ENCODE results near the gene SLIT3. TPM values are rescaled to one million over a fixed set of nuclear protein-coding genes. Genes with fewer than 3 reads are reported as not detected.

Gene SLIT3
- total and polyA plus RNA-seq, 2 experiments from 2014 or later, result 0.59 to 0.71 TPM

DNA sequence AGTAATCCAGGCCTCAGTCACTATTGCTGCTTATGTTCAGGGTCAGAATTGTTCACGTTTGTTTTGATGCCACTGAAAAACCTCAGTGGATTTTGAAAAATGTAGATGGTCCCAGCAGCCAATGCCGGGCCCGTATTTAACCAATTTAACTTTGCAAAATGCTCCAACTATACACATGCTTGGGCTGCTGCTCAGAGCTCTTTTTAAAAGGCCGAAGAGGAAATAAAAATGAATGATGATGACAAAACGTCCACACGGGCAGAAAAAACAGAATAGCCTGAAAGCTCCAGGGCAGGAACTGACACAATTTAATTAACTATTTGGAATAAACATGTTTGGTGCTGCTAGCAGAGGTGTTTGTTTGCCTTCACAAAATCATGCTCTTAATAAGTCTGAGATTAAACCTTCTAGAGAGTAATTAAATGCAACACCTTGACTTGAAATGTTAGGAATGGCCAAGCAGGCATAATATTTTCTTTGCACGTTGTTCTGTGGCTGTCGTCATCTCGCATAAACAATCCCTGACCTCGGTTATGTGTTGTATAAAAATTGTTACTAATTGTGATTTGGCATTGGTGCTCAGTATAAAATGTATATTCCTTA is 152.7 kb downstream of the SLIT3 start:
- Histone ChIP-seq H3K9me2 (ENCODE audit: insufficient read depth) (no peaks in the 10 kb centered on the region), H3K36me3 (ENCODE audit: insufficient read depth) (no peaks in the 10 kb centered on the region), H3K79me2 (replicated peaks; ENCODE audit: insufficient read depth) (no peaks in the 10 kb centered on the region), H3K27ac (ENCODE audit: low read depth) (no peak overlapping the region), H3K4me3 (no peak overlapping the region), H3K27me3 (ENCODE audit: insufficient read depth) (no peaks in the 10 kb centered on the region), H2AFZ (no peak overlapping the region), H3K4me1 (ENCODE audit: insufficient read depth) (peaks cover 12% of the 10 kb centered on the region), H3K4me2 (no peak overlapping the region), H4K20me1 (replicated peaks; ENCODE audit: insufficient read depth) (no peaks in the 10 kb centered on the region), H3F3A (replicated peaks; ENCODE audit: low read depth) (no peaks in the 10 kb centered on the region)
- ATAC-seq (no peak), DNase-seq (ENCODE audit: low spot score) (no peak)
- H3K36me3 Mint-ChIP-seq (ENCODE audit: low read depth), result no peaks in the 10 kb centered on the region
- H3K9me3 Mint-ChIP-seq, result no peaks in the 10 kb centered on the region
- H3K4me1 Mint-ChIP-seq, result peaks cover 33% of the 10 kb centered on the region; the same call in 2 of the 3 replicates
- H3K27ac Mint-ChIP-seq, result no peak overlapping the region
- H3K4me3 Mint-ChIP-seq, result no peak overlapping the region
- TF ChIP-seq, protein P1, sequence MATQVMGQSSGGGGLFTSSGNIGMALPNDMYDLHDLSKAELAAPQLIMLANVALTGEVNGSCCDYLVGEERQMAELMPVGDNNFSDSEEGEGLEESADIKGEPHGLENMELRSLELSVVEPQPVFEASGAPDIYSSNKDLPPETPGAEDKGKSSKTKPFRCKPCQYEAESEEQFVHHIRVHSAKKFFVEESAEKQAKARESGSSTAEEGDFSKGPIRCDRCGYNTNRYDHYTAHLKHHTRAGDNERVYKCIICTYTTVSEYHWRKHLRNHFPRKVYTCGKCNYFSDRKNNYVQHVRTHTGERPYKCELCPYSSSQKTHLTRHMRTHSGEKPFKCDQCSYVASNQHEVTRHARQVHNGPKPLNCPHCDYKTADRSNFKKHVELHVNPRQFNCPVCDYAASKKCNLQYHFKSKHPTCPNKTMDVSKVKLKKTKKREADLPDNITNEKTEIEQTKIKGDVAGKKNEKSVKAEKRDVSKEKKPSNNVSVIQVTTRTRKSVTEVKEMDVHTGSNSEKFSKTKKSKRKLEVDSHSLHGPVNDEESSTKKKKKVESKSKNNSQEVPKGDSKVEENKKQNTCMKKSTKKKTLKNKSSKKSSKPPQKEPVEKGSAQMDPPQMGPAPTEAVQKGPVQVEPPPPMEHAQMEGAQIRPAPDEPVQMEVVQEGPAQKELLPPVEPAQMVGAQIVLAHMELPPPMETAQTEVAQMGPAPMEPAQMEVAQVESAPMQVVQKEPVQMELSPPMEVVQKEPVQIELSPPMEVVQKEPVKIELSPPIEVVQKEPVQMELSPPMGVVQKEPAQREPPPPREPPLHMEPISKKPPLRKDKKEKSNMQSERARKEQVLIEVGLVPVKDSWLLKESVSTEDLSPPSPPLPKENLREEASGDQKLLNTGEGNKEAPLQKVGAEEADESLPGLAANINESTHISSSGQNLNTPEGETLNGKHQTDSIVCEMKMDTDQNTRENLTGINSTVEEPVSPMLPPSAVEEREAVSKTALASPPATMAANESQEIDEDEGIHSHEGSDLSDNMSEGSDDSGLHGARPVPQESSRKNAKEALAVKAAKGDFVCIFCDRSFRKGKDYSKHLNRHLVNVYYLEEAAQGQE (IDR thresholded peaks at IDR 0.05; ENCODE audit: unreplicated experiment), result no peak
- TF ChIP-seq, protein P2, sequence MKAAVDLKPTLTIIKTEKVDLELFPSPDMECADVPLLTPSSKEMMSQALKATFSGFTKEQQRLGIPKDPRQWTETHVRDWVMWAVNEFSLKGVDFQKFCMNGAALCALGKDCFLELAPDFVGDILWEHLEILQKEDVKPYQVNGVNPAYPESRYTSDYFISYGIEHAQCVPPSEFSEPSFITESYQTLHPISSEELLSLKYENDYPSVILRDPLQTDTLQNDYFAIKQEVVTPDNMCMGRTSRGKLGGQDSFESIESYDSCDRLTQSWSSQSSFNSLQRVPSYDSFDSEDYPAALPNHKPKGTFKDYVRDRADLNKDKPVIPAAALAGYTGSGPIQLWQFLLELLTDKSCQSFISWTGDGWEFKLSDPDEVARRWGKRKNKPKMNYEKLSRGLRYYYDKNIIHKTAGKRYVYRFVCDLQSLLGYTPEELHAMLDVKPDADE (IDR thresholded peaks at IDR 0.05), result no peak
- TF ChIP-seq CREB1 (CRISPR knock-in tag; IDR thresholded peaks at IDR 0.05; ENCODE audit: low read depth) (no peak), NANOG (IDR thresholded peaks at IDR 0.05; ENCODE audit: borderline replicate concordance) (no peak)
- TF ChIP-seq, protein P3, sequence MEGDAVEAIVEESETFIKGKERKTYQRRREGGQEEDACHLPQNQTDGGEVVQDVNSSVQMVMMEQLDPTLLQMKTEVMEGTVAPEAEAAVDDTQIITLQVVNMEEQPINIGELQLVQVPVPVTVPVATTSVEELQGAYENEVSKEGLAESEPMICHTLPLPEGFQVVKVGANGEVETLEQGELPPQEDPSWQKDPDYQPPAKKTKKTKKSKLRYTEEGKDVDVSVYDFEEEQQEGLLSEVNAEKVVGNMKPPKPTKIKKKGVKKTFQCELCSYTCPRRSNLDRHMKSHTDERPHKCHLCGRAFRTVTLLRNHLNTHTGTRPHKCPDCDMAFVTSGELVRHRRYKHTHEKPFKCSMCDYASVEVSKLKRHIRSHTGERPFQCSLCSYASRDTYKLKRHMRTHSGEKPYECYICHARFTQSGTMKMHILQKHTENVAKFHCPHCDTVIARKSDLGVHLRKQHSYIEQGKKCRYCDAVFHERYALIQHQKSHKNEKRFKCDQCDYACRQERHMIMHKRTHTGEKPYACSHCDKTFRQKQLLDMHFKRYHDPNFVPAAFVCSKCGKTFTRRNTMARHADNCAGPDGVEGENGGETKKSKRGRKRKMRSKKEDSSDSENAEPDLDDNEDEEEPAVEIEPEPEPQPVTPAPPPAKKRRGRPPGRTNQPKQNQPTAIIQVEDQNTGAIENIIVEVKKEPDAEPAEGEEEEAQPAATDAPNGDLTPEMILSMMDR (conservative IDR thresholded peaks at IDR 0.05; ENCODE audit: low read depth in 2 of 2), result no peak
- H3K27me3 Mint-ChIP-seq (ENCODE audit: insufficient read depth, low read depth, poor library complexity), result peaks cover 1% of the 10 kb centered on the region

DNA sequence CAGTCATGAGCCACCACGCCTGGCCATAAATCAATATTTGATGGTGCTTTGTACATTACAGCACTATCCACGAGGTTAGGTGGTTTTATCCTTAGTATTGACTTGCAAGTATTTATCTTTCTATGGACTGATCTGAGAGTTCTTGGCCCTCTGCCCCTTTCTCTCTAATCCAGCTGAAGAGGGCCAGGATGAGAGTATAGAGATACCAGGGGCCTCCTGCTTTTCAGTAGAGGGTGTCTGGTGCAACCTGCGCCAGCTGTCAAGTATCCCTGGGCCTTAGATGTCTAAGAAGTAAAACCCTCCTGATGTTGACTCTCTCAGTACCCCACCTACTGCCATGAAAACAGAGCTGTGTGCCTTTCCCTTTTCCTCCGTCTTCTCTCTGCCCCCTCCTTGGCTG is 153.4 kb downstream of the SLIT3 start:
- Histone ChIP-seq H2AFZ (no peak overlapping the region), H3K27me3 (ENCODE audit: insufficient read depth) (no peaks in the 10 kb centered on the region), H3K27ac (ENCODE audit: low read depth) (no peak overlapping the region), H3K4me1 (ENCODE audit: insufficient read depth) (peaks cover 11% of the 10 kb centered on the region), H3K4me3 (no peak overlapping the region), H3K9me2 (ENCODE audit: insufficient read depth) (no peaks in the 10 kb centered on the region), H3K79me2 (replicated peaks; ENCODE audit: insufficient read depth) (no peaks in the 10 kb centered on the region), H3F3A (replicated peaks; ENCODE audit: low read depth) (no peaks in the 10 kb centered on the region), H3K36me3 (ENCODE audit: insufficient read depth) (no peaks in the 10 kb centered on the region), H3K4me2 (no peak overlapping the region), H4K20me1 (replicated peaks; ENCODE audit: insufficient read depth) (no peaks in the 10 kb centered on the region)
- no peak for DNase-seq (ENCODE audit: low spot score)
- no peak overlapping the region for H3K4me3 Mint-ChIP-seq
- H3K9me3 Mint-ChIP-seq, result no peaks in the 10 kb centered on the region
- H3K27me3 Mint-ChIP-seq (ENCODE audit: insufficient read depth, low read depth, poor library complexity), result peaks cover 1% of the 10 kb centered on the region
- H3K36me3 Mint-ChIP-seq (ENCODE audit: low read depth), result no peaks in the 10 kb centered on the region
- H3K4me1 Mint-ChIP-seq, result peaks cover 27% of the 10 kb centered on the region; the same call in 2 of the 3 replicates
- TF ChIP-seq STAT1 (IDR thresholded peaks at IDR 0.05; ENCODE audit: unreplicated experiment), result no peak
- TF ChIP-seq, protein P2 (IDR thresholded peaks at IDR 0.05), result no peak
- no peak for TF ChIP-seq CREB1 (CRISPR knock-in tag; IDR thresholded peaks at IDR 0.05; ENCODE audit: low read depth)
- TF ChIP-seq, protein P3 (conservative IDR thresholded peaks at IDR 0.05; ENCODE audit: low read depth in 2 of 2), result no peak
- TF ChIP-seq JUNB (IDR thresholded peaks at IDR 0.05; ENCODE audit: unreplicated experiment), result no peak
- TF ChIP-seq NANOG (IDR thresholded peaks at IDR 0.05; ENCODE audit: borderline replicate concordance), result no peak
- TF ChIP-seq EZH2 (IDR thresholded peaks at IDR 0.05; ENCODE audit: low read depth, unreplicated experiment), result no peak
- TF ChIP-seq EZH2phosphoT487 (IDR thresholded peaks at IDR 0.05; ENCODE audit: unreplicated experiment), result no peak
- TF ChIP-seq ZNF331 (CRISPR knock-in tag; IDR thresholded peaks at IDR 0.05; ENCODE audit: low read depth), result no peak
- ATAC-seq, result no peak
- no peak overlapping the region for H3K27ac Mint-ChIP-seq

Data from GM23338 (cell line).